Left lung (tissue), 10 donors: ENCODE data around the gene SYNE2. TPM values are rescaled to one million over a fixed set of nuclear protein-coding genes. Genes with fewer than 3 reads are reported as not detected.

Experiments
- ATAC-seq: fragments of 200-7000 bp; cut with Tn5 transposase; one replicate; pipeline ENCODE4 v1.9.1; 2020; ENCODE audit warnings: moderate library complexity
- DNase-seq, 4 donors: peaks; one replicate each; pipeline ENCODE4 v3.0.0-alpha.2; 2013 to 2020
- H3K27ac ChIP-seq, 2 donors: fragments of 200-600 bp; sonication (generic) in 1 of 2; one replicate each; pipeline versions ENCODE4 v1.5.0 to v1.8.0; 2020 to 2021
- H3K27me3 ChIP-seq, 2 donors: fragments of 200-600 bp; sonication (generic) in 1 of 2; one replicate each; pipeline versions ENCODE4 v1.5.0 to v1.8.0; 2020 to 2021
- H3K36me3 ChIP-seq, 2 donors: fragments of 200-600 bp; sonication (generic) in 1 of 2; one replicate each; pipeline versions ENCODE4 v1.5.0 to v1.8.0; 2020 to 2021
- H3K4me1 ChIP-seq, 2 donors: fragments of 200-600 bp; one replicate each; pipeline ENCODE4 v1.8.0; 2021
- H3K4me3 ChIP-seq, 2 donors: fragments of 200-600 bp; sonication (generic) in 1 of 2; one replicate each; pipeline versions ENCODE4 v1.5.0 to v1.8.0; 2020 to 2021; ENCODE audit warnings: mild to moderate bottlenecking in 1 of 2
- H3K9me3 ChIP-seq, 2 donors: fragments of 200-600 bp; sonication (generic) in 1 of 2; one replicate each; pipeline versions ENCODE4 v1.5.0 to v1.8.0; 2020 to 2021
- intact Hi-C, 2 donors: fragments of 100-400 bp; cut with DNase I; formaldehyde crosslinking; loops; one replicate each; pipeline versions ENCODE4 v1.11.2 to v1.14.2; 2022
- polyA plus RNA-seq, 6 donors: library from polyadenylated mRNA; unstranded; fragments of 120-200 nt; gene quantifications; one replicate each; pipeline ENCODE4 v1.2.1, GENCODE V29; 2013; ENCODE audit not compliant: insufficient read length in 6 of 6
- total RNA-seq, 2 donors: library from RNA; stranded (reverse); fragmentation: NEBNext Ultra II Directional; extraction: Animal tissue kit (Norgen Biotek cat#: 25700); gene quantifications; one replicate each; pipeline ENCODE4 v1.2.1, GENCODE V29; 2021
- TF ChIP-seq, protein P1 (sequence below), 2 donors: fragments of 200-600 bp; sonication (generic) in 1 of 2; IDR thresholded peaks; one replicate each; pipeline versions ENCODE4 v1.5.0 to v1.8.0; 2021; ENCODE audit warnings: antibody characterized with exemption in 2 of 2
- donor health status: DM: no; HTN: yes; CAD: no.
- donor health status: DM: no; HTN: no; CAD: no.

The SYNE2 gene
- total and polyA plus RNA-seq, 8 donors, result 59.6 to 109 (median 88.5) TPM

DNA sequence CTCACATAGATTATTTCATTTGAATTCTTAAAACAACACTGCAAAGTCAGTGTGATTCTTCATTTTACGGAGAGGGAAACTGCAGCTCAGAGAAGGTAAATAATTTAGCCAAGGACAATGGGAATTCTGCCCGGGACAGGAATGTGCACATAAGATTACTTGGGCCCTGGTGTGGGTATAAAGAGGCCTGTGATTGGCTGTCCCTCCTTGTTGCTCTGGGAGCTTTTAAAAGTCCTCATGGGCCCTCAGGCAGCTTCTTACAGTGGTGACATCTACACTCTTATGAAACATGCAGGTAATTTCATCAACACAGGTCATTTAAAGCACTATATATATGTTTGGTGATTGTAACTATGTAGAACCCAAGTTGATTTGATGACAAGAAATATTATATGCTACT lies 341.0 kb downstream of the SYNE2 start:
- no peak overlapping the region for H3K27ac ChIP-seq
- TF ChIP-seq, protein P1, sequence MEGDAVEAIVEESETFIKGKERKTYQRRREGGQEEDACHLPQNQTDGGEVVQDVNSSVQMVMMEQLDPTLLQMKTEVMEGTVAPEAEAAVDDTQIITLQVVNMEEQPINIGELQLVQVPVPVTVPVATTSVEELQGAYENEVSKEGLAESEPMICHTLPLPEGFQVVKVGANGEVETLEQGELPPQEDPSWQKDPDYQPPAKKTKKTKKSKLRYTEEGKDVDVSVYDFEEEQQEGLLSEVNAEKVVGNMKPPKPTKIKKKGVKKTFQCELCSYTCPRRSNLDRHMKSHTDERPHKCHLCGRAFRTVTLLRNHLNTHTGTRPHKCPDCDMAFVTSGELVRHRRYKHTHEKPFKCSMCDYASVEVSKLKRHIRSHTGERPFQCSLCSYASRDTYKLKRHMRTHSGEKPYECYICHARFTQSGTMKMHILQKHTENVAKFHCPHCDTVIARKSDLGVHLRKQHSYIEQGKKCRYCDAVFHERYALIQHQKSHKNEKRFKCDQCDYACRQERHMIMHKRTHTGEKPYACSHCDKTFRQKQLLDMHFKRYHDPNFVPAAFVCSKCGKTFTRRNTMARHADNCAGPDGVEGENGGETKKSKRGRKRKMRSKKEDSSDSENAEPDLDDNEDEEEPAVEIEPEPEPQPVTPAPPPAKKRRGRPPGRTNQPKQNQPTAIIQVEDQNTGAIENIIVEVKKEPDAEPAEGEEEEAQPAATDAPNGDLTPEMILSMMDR (IDR thresholded peaks at IDR 0.05), result no peak
- H3K4me1 ChIP-seq, result peaks cover 0 to 10% of the 10 kb centered on the region in 2 donors
- H3K9me3 ChIP-seq, result no peaks in the 10 kb centered on the region
- peaks cover 0 to 15% of the 10 kb centered on the region in 2 donors for H3K36me3 ChIP-seq
- ATAC-seq (peak; percentile 68), DNase-seq (peak in 1 of 4 donors; percentile 39)
- peaks cover 0 to 8% of the 10 kb centered on the region in 2 donors for H3K27me3 ChIP-seq
- no peak overlapping the region for H3K4me3 ChIP-seq
- intact Hi-C loops, result no loop called here

DNA sequence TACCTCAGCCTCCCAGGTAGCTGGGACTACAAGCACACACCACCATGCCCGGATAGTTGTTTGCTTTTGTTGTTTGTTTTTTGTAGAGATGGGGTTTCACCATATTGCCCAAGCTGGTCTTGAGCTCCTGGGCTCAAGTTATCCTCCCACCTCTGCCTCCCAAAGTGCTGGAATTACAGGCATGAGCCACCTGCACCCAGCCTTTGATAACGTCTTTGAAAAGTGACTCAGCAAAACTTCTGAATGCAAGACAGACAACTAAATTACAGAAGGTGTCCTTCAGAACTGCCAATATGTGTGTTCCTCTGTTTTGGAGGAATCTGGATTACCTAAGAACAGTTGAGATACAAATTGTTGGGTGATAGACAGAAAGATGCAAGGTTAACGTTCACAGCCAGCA lies 341.6 kb downstream of the SYNE2 start:
- TF ChIP-seq, protein P1 (IDR thresholded peaks at IDR 0.05), result no peak
- no peak for ATAC-seq
- intact Hi-C loops, result no loop called here
- Histone ChIP-seq H3K27me3 (peaks cover 0 to 8% of the 10 kb centered on the region in 2 donors), H3K9me3 (no peaks in the 10 kb centered on the region), H3K36me3 (peaks cover 0 to 10% of the 10 kb centered on the region in 2 donors), H3K4me1 (peaks cover 0 to 10% of the 10 kb centered on the region in 2 donors), H3K27ac (no peak overlapping the region), H3K4me3 (no peak overlapping the region)
- DNase-seq, result no peak

DNA sequence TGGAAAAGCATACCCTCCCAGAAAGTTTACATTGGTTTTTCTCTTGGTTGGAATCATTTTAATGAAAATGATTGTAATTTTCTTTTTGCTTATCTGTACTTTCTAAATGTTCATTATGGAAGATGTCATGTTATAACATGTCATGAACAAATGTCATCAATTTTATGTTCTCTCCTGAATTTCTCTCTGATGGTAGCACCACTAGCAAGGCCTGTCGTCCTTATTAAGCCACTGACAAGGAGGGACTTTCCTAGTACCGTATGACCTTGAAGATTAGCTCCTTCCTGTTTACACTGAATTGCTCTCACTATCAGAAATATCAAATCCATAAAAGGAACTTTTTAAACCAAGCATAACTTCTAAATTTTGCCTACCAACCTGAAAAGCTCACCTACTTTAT lies 342.4 kb downstream of the SYNE2 start:
- ATAC-seq (no peak), DNase-seq (no peak)
- Histone ChIP-seq H3K4me1 (peaks cover 3 to 11% of the 10 kb centered on the region in 2 donors), H3K4me3 (no peak overlapping the region), H3K27ac (no peak overlapping the region), H3K27me3 (peaks cover 0 to 8% of the 10 kb centered on the region in 2 donors), H3K9me3 (no peaks in the 10 kb centered on the region), H3K36me3 (peaks cover 0 to 8% of the 10 kb centered on the region in 2 donors)
- intact Hi-C loops, result no loop called here
- TF ChIP-seq, protein P1 (IDR thresholded peaks at IDR 0.05), result no peak

DNA sequence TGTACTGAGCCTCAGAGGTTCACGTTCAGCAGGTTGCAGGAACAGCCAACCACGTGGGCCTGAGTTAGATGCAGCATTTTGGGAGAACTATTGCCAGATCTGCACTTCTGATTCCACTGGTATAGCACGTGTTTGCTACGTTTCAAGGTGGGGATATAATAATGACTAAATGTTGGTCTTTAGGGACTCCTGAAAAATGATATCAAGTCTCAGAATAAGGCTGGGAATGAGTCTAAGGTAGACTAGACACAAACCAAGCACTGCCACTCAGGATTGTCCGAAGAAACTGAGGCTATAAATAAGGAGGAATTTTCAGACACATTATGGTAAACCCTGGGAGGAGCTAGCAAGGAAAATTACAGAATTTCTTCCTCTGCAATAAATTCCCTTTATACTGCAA lies 343.3 kb downstream of the SYNE2 start:
- no peak overlapping the region for H3K4me3 ChIP-seq
- H3K27ac ChIP-seq, result no peak overlapping the region
- H3K27me3 ChIP-seq, result peaks cover 0 to 8% of the 10 kb centered on the region in 2 donors
- H3K4me1 ChIP-seq, result peaks cover 5 to 20% of the 10 kb centered on the region in 2 donors
- no peak for DNase-seq
- intact Hi-C loops, result no loop called here
- TF ChIP-seq, protein P1 (IDR thresholded peaks at IDR 0.05), result no peak
- peaks cover 0 to 7% of the 10 kb centered on the region in 2 donors for H3K36me3 ChIP-seq
- ATAC-seq, result no peak
- no peaks in the 10 kb centered on the region for H3K9me3 ChIP-seq

DNA sequence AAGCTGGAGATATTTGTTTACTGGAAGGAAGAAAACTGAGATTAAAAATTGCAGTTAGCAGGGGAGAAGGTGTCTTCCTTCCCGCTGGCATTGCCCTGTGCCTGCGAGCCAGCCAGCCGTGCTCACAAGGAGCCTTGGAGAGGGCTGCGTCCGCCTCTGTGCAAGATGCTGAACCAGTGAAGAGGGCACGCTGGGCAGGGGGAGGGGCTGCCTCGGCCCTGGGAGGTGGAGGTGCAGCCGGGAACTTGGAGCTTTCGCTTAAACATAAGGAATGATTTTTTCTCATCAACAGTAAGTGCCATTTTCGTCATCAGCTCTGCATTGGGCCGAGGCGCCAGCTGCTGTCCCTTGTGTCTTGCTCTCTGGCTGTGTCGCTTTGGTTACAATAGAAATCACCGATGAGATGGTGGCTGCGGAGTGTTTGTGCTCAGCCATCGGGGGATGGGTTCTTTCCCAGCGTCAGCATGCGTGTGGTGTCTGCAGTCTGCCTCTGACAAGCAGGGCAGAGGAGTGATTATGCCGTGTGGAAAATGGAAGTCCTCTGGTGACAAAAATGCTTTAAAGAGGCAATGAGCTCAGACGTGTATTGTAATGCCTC lies 344.1 kb downstream of the SYNE2 start:
- Histone ChIP-seq H3K4me3 (peak overlapping the region; percentile 2 to 22), H3K4me1 (peaks cover 5 to 20% of the 10 kb centered on the region in 2 donors), H3K36me3 (no peaks in the 10 kb centered on the region), H3K27me3 (peaks cover 0 to 8% of the 10 kb centered on the region in 2 donors), H3K9me3 (no peaks in the 10 kb centered on the region), H3K27ac (peak overlapping the region in 1 of 2 donors; percentile 26)
- peak; percentile 51 to 87 (median 72) for DNase-seq
- peak; percentile 85 for ATAC-seq
- TF ChIP-seq, protein P1 (IDR thresholded peaks at IDR 0.05), result no peak
- intact Hi-C loops, result no loop called here
